Stimulated activated CD4-positive, alpha-beta T cell treated with anti-CD3 and anti-CD28 coated beads, Interleukin-2, amount 100 ng/mL, for 48 hours (primary cell): ENCODE measurements around the gene PTPRG.

Experiments used
- DNase-seq, 2 donors: peaks; one replicate each; pipeline ENCODE4 v3.0.0-alpha.2; 2020

PTPRG gene

DNA sequence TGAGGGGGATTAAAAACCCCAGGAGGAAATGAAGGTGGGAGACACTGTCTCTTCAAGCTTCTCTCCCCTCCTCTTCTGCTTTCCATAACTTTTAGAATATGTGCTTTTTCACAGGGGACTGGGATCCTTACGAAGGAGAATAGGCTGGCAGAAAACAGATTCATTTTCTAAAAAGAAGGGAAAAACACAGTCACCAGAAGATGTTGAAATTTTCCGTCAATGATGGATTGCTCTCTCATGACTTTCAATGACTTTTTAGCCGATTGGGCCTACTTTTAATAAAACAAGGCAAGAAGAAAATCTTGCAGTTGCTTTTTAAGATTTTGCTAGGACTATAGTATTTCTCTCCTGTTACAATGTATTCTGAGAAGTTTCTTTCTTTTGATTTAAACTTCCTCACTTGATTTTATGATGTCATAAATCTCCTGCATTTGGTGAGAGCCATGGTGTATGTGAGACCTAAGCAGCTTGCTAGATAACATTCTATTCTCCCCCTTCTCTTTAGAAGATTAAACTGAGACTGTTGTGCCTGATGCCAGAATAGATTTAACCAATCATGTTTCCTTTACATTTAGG is 570.7 kb downstream of the PTPRG start:
- no peak for DNase-seq

DNA sequence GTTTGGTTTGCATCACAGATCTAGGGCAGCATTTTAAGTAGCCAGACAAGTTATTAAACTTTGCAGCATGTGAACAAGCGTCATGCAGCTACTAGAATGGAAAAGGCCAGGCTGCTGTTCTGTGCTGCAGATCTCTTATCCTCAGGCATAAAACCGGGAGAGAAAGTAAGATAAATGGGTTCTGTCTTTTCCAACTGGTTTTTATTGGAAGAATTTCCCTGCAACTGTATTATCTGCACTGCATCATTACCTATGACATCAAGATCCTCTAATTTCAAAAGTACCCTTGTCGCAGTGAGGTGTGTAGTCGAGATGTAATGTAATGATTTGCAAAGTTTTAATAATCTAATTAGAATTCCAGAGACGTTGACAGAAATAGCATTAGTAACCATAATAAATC is 571.6 kb downstream of the PTPRG start:
- DNase-seq, result no peak

DNA sequence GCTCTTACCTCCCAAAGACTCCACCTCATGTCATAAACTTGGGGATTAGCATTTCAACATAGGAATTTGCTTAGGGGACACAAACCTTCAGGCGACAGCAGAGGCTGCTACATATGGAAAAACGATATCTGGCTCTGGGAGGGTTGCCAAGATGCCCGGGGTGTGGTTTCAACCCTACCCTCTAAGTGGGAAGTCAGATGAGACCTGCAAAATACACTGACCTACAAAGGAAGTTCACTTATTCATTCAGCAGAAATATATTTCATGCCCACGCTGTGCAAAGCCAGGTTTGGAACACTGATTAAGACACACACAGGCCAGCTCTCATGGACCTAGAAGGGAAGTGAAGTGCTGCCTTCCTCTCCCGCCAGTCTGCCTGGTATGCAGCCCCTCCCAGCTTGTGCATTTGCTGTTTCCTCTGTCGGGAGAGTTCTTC is 572.7 kb downstream of the PTPRG start:
- DNase-seq, result no peak

DNA sequence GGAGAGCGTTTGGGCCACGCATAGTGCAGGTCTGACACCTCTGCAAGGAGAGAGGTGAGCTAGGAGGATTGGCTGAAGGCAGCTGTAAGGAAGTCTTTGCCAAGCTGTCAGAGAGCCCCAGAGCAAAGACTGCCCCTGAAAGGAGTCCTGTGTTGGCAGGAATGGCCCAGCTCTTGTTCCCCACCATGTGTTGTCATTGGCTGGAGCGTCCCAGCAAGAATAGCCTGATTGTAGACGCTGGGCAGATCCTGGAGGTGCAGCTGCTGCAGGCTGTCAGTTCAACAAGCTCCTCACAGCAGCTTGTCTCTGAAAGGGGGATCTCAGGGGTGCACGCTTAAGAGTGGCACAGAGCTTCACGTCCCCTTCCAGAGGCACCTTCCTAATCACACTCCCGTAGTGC is 574.4 kb downstream of the PTPRG start:
- no peak for DNase-seq

DNA sequence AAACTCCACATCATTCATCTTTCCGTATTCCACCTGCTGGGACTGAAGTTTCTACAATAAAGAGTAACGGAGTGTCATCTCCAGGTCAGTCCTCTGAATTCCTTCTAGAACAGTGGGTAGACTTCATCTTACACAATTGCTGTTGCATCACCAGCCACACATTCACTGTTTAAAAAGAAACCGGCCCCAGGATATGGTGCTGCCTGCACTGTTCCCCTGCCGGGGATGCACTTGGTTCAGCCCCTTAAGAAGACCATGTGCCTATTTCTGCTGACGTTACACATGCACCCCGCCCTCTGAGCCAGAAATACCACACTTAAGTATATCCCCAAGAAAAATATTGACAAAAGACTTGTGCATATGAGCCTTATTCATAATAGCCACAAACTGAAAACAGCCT is 578.6 kb downstream of the PTPRG start:
- no peak for DNase-seq

DNA sequence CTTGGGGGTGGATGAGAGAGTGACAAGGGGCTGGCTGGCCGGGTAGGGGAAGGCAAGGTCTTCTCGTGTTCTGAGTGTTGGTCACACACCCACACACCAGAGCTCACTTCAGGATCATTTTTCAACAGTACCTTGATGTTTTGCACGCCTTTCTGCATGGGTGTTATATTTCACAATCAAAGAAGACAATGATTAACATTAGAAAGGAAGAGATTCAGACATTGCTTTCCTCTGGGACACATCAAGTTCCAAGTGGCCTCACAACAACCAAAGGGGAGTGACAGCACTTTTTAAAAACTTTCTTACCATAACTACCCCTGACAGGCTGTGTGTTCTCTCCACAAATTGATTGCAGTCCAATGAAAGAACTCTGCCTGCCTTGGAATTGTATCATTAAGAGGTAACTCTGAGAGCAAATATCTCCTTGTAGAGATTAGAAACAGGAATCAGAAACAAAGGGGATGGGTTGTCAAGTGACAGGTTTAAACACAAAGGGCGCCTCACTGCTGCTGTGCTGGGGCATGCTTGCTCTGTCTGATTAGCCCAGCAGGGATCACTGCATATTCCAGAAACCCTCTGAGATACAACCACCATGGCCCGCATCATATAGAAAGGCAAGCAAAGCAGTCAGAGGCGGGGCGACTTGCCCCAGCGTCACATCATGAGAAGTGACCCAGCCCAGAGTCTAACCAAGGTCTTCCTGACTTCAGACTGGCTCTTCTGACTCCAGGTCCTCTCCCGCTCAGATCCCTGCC is 581.1 kb downstream of the PTPRG start:
- no peak for DNase-seq

DNA sequence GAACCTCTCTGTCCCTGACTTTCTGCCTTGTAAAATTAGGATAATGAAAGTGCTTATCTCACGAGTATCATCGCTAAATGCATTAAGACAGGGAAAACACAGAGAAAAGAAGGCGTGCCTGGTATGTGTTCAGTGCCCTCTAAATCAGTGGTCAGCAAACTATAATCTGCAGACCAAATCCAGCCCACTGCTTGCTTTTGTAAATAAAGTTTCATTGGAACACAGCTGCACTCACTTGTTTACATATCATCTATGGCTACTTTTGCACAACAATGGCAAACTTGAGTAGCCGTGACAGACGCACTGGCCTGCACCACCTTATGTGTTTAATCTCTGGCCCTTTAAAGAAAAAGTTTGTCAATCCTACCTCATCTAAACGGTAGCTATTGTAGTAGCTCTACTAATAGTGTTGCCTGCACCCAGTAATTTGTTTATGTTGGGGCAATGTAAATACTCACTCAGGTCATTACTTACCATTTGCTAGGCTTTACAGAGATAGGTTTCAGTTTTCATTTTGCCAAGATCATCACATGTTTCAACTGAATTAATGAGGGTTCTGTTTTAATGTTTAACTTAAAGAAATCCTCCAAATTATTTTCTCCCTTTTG is 582.6 kb downstream of the PTPRG start:
- DNase-seq, result no peak

DNA sequence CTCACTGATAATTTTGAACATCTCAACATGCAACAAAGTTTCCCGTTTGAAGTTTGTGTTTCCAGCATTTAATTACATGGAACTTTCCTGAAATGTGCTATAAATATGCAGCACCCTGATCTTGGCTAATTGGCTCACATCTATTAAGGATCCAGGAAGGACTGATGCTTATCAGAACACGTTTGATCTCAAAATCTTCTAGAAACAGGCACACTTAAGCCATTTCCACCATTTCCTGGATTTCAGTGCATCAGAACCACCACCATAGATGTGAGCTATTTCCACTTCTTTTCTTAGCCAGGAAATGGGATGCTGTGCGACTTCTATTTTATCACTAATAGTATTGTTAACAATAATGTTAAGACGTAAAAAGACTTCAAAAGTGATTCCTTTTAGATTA is 583.1 kb downstream of the PTPRG start:
- DNase-seq, result no peak

DNA sequence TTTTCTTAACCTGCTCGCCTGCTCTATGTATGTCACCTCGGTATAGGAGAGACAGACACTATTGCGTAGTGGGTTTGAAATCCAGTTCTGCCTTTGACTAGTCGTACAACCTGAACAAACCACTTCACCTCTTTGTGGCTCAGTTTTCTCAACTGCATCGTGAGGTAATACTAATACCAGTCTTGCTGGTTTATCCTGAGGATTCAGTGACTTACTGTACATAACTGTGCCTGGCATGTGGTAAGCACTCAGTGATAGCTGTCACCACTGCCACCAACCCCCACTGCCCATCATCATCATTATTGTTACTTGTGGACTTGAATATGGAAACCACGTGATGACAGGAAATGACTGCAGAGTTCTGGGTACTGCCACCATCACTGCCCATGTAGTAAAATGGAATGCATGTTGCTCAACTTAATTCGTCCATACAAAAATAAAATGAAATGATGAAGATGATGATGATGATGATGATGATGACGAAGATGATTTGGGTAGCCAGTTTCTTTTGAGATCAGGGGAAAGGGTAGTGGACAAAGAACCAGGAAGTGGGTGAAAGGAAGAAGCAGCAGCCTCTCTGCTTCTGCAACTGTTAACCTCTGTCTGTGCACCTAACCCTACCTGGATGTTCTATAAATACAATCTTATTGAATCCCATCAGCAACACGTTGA is 583.9 kb downstream of the PTPRG start:
- no peak for DNase-seq

DNA sequence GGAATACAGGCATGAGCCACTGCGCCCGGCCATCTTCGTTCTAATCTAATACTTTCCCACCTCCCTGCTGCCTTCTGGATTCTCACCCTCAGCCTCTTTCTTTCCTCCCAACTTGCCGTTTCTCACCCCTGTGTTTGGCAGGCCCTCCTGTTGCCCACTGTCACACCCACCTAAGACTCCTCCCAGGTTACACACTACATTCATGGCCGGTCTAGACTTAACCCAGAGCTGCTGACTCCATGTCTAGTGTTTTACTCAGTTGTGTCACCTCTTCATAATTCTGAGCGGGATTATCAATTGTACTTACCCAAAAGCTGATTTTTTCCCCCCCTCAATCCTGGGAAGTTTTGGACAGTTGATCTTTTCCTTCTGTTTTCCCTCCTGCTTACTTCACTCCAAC is 588.2 kb downstream of the PTPRG start:
- no peak for DNase-seq

DNA sequence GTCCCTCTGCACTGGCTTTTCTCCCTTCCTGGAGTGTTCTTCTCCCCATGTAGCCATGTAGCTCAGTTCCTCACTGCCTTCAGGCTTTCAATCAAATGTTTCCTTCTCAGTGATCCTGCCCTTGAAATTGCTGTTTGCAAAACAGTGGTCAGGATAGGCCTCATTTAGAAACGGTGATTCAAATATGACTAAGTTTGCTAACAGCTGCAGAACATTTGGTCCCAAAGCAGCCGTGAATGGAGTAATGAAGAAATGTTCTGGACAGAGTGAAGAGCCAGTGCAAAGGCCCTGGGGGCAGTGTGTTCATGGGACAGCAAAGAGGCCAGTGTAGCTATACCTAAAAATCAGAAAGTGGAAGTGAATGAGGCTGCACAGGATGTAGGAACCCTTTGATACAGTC is 588.6 kb downstream of the PTPRG start:
- DNase-seq, result no peak

DNA sequence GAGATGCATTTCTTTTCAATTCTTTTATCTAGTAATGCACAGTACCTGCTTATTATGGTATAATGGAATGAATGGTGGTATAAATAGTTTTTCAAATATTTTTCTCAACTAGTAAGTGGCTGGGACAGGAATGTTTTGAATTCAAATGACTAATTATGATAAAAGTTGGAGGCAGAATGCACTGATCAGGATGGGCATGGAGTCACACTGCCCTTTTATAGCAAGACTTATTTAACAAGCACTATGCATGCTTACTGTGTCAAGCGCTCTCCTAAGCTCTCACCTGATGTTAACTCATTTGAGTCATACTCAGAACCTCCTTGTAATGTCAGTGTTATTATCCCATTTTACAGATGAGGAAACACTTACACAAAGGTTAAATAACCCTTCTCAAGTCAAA is 590.2 kb downstream of the PTPRG start:
- DNase-seq, result no peak

DNA sequence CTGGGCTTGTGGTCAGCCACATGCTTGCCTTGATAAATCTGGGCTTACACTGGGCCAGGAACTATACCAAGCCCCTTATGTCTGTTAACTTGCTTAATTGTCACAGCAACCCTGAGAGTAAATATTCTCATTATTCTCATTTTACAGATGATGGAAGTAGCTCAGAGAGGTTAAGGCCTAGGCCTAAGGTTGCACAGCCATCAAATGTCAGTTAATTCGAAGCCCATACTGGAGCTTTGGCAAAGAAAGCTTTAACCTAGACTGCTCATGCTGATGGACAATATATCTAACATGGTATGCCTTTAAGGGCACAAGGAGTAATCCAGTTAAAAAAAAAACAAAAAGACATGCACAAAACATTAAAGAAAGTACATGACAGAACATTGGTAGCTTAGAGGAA is 591.9 kb downstream of the PTPRG start:
- DNase-seq, result no peak

DNA sequence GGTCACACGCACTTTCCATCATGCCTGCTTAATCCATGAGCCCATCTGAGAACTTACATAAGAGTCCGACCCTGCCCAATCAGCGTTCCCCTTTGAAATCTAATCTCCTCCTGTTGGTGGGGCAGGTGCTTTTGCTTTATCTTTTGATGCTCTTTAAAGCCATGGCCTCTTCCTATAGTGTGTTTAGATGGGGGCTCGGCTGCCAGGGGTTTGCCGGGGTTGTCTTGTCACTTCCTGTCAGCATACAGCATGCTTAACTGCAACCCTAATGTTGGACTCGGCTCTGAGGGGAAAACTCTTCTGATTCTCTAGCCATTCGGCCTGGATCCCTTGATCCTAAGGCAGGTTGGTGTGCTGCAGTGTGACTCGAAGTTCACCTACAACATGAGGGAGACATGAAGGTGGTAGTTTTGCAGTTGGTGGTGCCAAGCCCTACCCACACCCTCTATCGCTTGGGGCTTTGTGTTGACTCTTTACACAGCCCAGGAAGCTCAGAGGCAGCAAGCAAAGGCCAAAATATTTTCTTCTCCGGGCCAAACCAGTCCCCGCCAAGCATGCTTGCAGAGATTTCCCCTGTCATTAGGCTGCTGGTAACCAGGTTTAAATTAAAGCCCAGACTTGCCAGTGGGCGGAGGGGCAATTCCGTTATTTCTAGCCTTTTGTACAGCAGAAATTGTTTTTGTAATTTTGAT is 593.2 kb downstream of the PTPRG start:
- DNase-seq, result no peak

DNA sequence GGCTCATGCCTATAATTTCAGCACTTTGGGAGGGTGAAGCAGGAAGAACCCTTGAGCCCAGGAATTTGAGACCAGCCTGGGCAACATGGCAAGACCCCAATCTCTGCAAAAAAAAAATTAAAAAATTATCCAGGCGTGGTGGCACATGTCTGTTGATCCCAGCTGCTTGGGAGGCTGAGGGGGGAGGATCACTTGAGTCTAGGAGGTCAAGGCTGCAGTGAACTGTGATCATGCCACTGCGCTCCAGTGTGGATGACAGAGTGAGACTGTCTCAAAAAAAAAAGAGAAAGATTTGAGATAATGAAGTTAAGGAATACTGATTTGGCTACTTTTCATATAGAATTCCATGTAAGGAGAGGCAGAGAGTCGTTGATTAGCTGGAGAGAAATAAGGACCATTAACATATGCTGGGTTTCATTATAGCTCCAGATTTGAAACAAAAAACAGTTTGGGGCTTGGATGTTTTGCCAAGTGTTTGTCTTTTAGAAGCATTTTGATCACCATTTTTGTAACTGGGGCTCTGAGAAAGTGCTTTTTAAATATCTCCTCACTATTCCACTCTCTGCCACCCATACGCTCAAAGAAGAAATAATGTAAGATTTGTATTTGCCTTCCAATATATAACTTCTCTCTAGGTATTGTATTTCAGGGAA is 597.8 kb downstream of the PTPRG start:
- no peak for DNase-seq

DNA sequence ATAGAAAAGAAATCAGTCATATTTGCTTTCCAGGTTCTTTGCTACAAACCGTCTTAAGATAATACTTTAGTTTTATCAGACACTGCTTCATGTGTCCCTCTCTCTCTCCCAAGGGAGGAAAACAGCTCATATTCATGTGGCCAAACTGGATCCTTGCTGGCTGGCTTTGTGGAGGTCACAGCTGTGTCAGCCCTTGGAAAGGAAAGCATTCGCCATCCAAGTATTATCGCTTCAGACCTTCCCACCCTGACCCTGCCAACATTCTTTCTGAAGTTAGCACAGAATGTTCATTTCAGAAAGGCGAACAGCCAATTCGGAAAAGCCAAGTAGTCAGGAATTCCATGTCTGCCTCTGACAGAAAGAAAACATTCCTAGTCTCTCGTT is 598.3 kb downstream of the PTPRG start:
- DNase-seq, result no peak

DNA sequence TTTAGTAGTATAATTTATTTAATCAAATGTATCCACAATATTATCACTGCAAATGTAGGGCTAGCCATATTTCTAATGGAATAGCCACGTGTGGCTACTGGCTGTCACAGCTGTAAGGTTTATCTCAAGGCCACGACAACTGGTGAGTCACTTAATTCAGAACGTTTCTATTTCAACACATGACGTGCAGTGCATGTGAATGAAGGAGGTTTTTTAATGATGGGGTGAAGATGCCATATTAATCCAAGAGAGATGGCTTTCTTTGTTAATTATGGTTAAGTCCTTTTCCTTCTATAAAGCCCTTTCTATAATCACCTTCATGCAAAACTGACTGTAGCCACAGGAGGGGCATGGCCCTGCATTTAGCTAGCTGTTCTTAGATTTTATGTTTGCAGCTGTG is 600.0 kb downstream of the PTPRG start:
- DNase-seq, result no peak

DNA sequence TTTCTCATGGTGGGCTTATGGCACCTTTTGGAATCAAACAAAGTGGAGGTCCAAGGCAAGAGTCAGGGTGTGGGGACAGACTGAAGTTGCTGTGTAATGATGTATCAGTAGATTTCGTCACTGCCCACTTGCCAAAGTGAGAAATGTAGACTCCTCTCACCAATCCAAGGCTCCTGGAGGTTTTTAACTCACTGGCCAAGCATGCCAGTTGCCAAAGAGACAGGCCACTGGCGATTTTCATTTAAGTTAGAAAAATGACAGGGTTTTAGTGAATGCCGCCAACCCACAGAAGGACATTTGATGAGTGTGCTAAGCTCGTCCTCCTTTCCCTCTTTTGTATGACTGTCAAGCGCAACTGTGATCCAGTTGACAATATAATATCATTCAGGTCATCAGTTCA is 602.8 kb downstream of the PTPRG start:
- DNase-seq, result no peak

DNA sequence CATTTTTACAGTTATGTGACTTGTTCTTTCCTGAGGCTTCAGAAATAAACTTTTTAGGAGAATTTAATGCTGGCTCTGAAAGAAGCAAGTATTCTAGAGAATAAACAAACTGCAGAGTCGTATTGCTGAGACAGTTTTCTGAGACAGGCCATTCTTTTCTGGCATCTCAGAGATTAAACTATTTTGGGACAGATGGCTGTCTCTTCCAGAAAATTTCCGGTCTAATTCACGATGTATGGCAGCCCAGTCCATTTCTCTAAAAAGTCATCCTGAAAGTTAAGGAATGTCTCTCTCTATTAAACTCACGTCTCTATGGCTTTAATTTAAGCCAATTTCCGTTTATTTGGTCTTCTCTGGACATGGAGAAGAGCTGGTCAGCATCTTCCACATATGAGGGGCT is 603.4 kb downstream of the PTPRG start:
- DNase-seq, result no peak

DNA sequence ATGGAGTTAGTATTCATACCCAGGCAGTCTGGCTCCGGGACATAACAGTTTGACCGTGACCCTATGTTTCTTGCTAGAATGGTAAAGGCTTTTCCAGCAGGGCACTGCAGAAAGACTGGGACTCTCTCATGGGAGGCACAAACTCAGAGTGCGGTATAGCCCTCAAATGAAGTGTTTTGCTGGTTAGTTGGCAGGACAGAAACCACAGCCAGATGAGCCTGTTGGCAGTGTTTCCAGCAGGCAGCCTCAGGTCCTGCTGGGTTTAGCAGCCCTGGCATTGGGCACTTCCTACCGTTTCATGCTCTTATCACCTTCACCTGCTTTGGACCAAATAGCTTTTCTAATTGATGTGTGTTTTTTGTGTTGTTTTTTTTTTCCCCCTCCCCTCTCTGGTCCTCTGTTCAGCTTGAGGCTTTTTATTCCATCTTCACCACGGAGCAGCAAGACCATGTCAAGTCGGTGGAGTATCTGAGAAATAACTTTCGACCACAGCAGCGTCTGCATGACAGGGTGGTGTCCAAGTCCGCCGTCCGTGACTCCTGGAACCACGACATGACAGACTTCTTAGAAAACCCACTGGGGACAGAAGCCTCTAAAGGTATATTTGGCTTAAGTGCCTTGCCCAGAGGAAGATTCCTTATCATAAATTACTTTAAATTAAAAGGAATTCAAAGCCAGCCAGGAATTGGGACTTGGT is 606.3 kb downstream of the PTPRG start:
- DNase-seq, result no peak

DNA sequence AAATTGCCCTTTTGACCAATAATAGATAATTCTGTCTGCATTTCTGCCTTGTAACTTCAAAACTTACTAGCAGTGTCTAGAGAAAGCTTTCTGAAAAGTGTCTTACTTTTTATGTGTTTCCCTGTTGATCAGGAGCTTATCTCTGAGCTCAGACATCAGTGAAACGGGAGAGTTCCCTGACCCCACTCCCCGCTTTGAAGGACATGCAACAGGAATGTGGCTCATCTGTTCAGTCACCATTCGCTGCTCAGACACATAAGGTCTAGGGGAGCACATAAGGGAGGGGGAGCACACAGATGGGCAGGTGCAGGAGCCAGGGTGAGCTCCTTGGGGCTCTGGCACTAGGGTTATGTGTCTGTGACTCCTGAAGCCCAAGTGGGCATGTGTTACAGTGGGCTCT is 607.0 kb downstream of the PTPRG start:
- no peak for DNase-seq
